Measurements from ENCODE around the gene COX15. TPM values are rescaled to one million over a fixed set of nuclear protein-coding genes. Genes with fewer than 3 reads are reported as not detected.
"Not testable (repeated sequence)": the region's sequence is repeated elsewhere in the genome, so short reads cannot be mapped to it uniquely, and the experiment has no call there.

The COX15 gene
- total RNA-seq, 1 experiment from 2014 or later: 34.2 TPM

DNA sequence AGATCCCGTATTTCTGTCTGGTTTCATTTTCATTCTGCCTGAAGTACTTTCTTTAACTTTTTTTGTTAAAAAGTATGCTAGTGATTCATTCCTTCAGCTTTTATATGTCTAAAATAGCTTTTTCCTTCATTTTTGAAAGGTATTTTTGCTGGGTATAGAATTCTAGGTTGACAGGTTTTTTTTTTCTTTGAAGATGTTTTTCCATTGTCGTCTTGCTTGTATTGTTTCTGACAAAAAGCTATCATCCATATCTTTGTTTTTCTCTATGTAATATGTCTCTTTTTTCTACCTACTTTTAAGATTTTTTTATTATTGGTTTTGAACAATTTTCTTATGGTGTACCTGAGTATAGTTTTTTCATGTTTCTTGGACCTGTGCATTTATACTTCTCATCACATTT is 8.3 kb upstream of the COX15 start:
- Mint-ChIP-seq H3K36me3 (ENCODE audit: insufficient read depth in 1 of 3, low read depth in 3 of 3) (peaks cover 56 to 85% (median 79%) of the 10 kb centered on the region in 3 experiments), H3K27me3 (ENCODE audit: low read depth) (no peaks in the 10 kb centered on the region), H3K27ac (no peak overlapping the region), H3K9me3 (peaks cover 3 to 7% of the 10 kb centered on the region in 2 experiments; a peak in 2 of 5 replicates), H3K4me1 (no peaks in the 10 kb centered on the region), H3K4me3 (no peak overlapping the region)
- DNase-seq: no peak
- Histone ChIP-seq H3K79me1 (ENCODE audit: insufficient read depth, low read depth, low read length, poor library complexity, severe bottlenecking) (no peaks in the 10 kb centered on the region), H3K27ac (ENCODE audit: insufficient read length, low read depth, low read length) (no peak overlapping the region), H2AK5ac (ENCODE audit: insufficient read length, low read length) (no peak overlapping the region), H4K91ac (ENCODE audit: insufficient read length, low read depth, low read length) (no peak overlapping the region), H3K79me2 (ENCODE audit: insufficient read depth, low read length) (no peaks in the 10 kb centered on the region), H3K56ac (ENCODE audit: insufficient read length, low read depth, low read length) (no peak overlapping the region), H2AFZ (ENCODE audit: low read length) (no peak overlapping the region), H3K23ac (ENCODE audit: insufficient read length, low read depth, low read length) (no peak overlapping the region), H3K9me3 (ENCODE audit: control insufficient read depth, low read depth, low read length) (no peaks in the 10 kb centered on the region), H2BK120ac (ENCODE audit: low read depth, low read length, poor library complexity, severe bottlenecking) (no peak overlapping the region), H3K4me1 (ENCODE audit: insufficient read depth, low read length) (no peaks in the 10 kb centered on the region), H2BK20ac (ENCODE audit: low read depth, low read length, poor library complexity, severe bottlenecking) (no peak overlapping the region), H3K18ac (ENCODE audit: insufficient read length, low read depth, low read length) (no peak overlapping the region), H3K27me3 (ENCODE audit: insufficient read depth, low read length) (no peaks in the 10 kb centered on the region), H3K14ac (ENCODE audit: insufficient read depth, low read length) (no peak overlapping the region), H2BK5ac (ENCODE audit: insufficient read length, low read length) (no peak overlapping the region), H4K5ac (ENCODE audit: insufficient read length, low read depth, low read length) (no peak overlapping the region), H3T11ph (ENCODE audit: low read length) (no peak overlapping the region), H3K9ac (ENCODE audit: extremely low read depth, insufficient read length, low read length) (no peak overlapping the region), H4K8ac (replicated peaks; ENCODE audit: insufficient read length, low read depth, low read length) (no peak overlapping the region), H4K20me1 (ENCODE audit: control insufficient read depth, insufficient read depth, insufficient read length) (no peaks in the 10 kb centered on the region), H3K4me2 (ENCODE audit: insufficient read depth, insufficient read length, low read length) (no peak overlapping the region), H2BK15ac (ENCODE audit: low read depth, low read length) (no peak overlapping the region), H3K23me2 (ENCODE audit: insufficient read length, low read depth, low read length, poor library complexity, severe bottlenecking) (no peaks in the 10 kb centered on the region), H3K4ac (ENCODE audit: low read depth, low read length) (no peak overlapping the region), H2BK12ac (ENCODE audit: insufficient read length, low read depth, low read length) (no peak overlapping the region)
- TF ChIP-seq, protein P1, sequence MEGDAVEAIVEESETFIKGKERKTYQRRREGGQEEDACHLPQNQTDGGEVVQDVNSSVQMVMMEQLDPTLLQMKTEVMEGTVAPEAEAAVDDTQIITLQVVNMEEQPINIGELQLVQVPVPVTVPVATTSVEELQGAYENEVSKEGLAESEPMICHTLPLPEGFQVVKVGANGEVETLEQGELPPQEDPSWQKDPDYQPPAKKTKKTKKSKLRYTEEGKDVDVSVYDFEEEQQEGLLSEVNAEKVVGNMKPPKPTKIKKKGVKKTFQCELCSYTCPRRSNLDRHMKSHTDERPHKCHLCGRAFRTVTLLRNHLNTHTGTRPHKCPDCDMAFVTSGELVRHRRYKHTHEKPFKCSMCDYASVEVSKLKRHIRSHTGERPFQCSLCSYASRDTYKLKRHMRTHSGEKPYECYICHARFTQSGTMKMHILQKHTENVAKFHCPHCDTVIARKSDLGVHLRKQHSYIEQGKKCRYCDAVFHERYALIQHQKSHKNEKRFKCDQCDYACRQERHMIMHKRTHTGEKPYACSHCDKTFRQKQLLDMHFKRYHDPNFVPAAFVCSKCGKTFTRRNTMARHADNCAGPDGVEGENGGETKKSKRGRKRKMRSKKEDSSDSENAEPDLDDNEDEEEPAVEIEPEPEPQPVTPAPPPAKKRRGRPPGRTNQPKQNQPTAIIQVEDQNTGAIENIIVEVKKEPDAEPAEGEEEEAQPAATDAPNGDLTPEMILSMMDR (conservative IDR thresholded peaks at IDR 0.05): no peak
- WGBS (ENCODE audit: extremely low coverage, insufficient read length, low lambda C conversion rate): no CpG with 5 or more reads among the region's 2 CpGs

DNA sequence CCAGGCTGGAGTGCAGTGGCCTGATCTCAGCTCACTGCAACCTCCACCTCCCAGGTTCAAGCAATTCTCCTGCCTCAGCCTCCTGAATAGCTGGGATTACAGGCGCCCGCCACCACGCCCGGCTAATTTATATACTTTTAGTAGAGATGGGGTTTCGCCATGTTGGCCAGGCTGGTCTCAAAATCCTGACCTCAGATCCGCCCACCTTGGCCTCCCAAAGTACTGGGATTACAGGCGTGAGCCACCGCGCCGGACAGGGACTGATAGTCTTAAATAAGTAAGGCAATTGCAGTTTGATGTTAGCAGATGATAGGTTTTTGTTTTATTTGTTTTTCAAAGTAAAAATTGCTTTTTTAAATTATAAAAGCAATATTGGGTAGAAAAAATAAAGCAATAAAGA is 2.2 kb upstream of the COX15 start:
- H2BK5ac ChIP-seq (ENCODE audit: insufficient read length, low read length); H3K9me3 Mint-ChIP-seq; H2BK12ac ChIP-seq (ENCODE audit: insufficient read length, low read depth, low read length); H3K14ac ChIP-seq (ENCODE audit: insufficient read depth, low read length); H3K27ac ChIP-seq (ENCODE audit: insufficient read length, low read depth, low read length); H3K79me1 ChIP-seq (ENCODE audit: insufficient read depth, low read depth, low read length, poor library complexity, severe bottlenecking); H3K27me3 Mint-ChIP-seq (ENCODE audit: low read depth); H3K4me2 ChIP-seq (ENCODE audit: insufficient read depth, insufficient read length, low read length); H3K4ac ChIP-seq (ENCODE audit: low read depth, low read length); H3K79me2 ChIP-seq (ENCODE audit: insufficient read depth, low read length); DNase-seq; H3K18ac ChIP-seq (ENCODE audit: insufficient read length, low read depth, low read length); H4K8ac ChIP-seq (replicated peaks; ENCODE audit: insufficient read length, low read depth, low read length); H2BK15ac ChIP-seq (ENCODE audit: low read depth, low read length); H3T11ph ChIP-seq (ENCODE audit: low read length); H3K56ac ChIP-seq (ENCODE audit: insufficient read length, low read depth, low read length); H3K27me3 ChIP-seq (ENCODE audit: insufficient read depth, low read length); H2AK5ac ChIP-seq (ENCODE audit: insufficient read length, low read length); H4K91ac ChIP-seq (ENCODE audit: insufficient read length, low read depth, low read length); H2BK20ac ChIP-seq (ENCODE audit: low read depth, low read length, poor library complexity, severe bottlenecking); H3K23me2 ChIP-seq (ENCODE audit: insufficient read length, low read depth, low read length, poor library complexity, severe bottlenecking); H3K27ac Mint-ChIP-seq; H4K20me1 ChIP-seq (ENCODE audit: control insufficient read depth, insufficient read depth, insufficient read length); H3K9me3 ChIP-seq (ENCODE audit: control insufficient read depth, low read depth, low read length); H2AFZ ChIP-seq (ENCODE audit: low read length); H3K9ac ChIP-seq (ENCODE audit: extremely low read depth, insufficient read length, low read length); H2BK120ac ChIP-seq (ENCODE audit: low read depth, low read length, poor library complexity, severe bottlenecking); H4K5ac ChIP-seq (ENCODE audit: insufficient read length, low read depth, low read length); H3K4me1 ChIP-seq (ENCODE audit: insufficient read depth, low read length); H3K23ac ChIP-seq (ENCODE audit: insufficient read length, low read depth, low read length): not testable (repeated sequence)
- no CpG with 5 or more reads among the region's 10 CpGs for WGBS (ENCODE audit: extremely low coverage, insufficient read length, low lambda C conversion rate)
- H3K4me3 Mint-ChIP-seq: peak overlapping the region in 1 of 2 experiments; percentile 30; a peak in 1 of 5 replicates
- H3K4me1 Mint-ChIP-seq: peaks cover 8 to 14% of the 10 kb centered on the region in 2 experiments
- H3K36me3 Mint-ChIP-seq (ENCODE audit: insufficient read depth in 1 of 3, low read depth in 3 of 3): peaks cover 26 to 37% (median 32%) of the 10 kb centered on the region in 3 experiments
